Smooth muscle cell (in vitro differentiated cells): ENCODE results near the gene FHL1. TPM values are rescaled to one million over a fixed set of nuclear protein-coding genes. Genes with fewer than 3 reads are reported as not detected.

Source experiments
- DNase-seq: peaks from one replicate; lab custom pipeline; 2025; ENCODE audit not compliant: unreplicated experiment; lab: John Stamatoyannopoulos, UW
- H2AFZ ChIP-seq: fragments of 200-600 bp; sonication (generic); 2 replicates; pipeline ENCODE4 v1.6.0; 2016; ENCODE audit warnings: antibody characterized with exemption, low read depth, mild to moderate bottlenecking
- H3F3A ChIP-seq: fragments of 200-600 bp; sonication (generic); 2 replicates; pipeline ENCODE4 v1.6.0; 2017; ENCODE audit warnings: antibody characterized with exemption, low read depth
- H3K27ac ChIP-seq: fragments of 200-600 bp; sonication (generic); 2 replicates; pipeline ENCODE4 v1.5.1; 2016; ENCODE audit warnings: low read depth, mild to moderate bottlenecking
- H3K27me3 ChIP-seq: fragments of 200-600 bp; sonication (generic); 2 replicates; pipeline ENCODE4 v1.6.1; 2016; ENCODE audit warnings: low read depth, mild to moderate bottlenecking
- H3K36me3 ChIP-seq: fragments of 200-600 bp; sonication (generic); 2 replicates; pipeline ENCODE4 v1.5.1; 2016; ENCODE audit warnings: low read depth
- H3K4me1 ChIP-seq: fragments of 200-600 bp; sonication (generic); 2 replicates; pipeline ENCODE4 v1.5.1; 2016; ENCODE audit warnings: low read depth
- H3K4me2 ChIP-seq: fragments of 200-600 bp; sonication (generic); 2 replicates; pipeline ENCODE4 v1.6.0; 2016; ENCODE audit warnings: mild to moderate bottlenecking
- H3K4me3 ChIP-seq: fragments of 200-600 bp; sonication (generic); 2 replicates; pipeline ENCODE4 v1.5.1; 2016; ENCODE audit warnings: mild to moderate bottlenecking
- H3K79me2 ChIP-seq: fragments of 200-600 bp; sonication (generic); 2 replicates; pipeline ENCODE4 v1.6.0; 2016; ENCODE audit warnings: low read depth, mild to moderate bottlenecking
- H3K9ac ChIP-seq: fragments of 200-600 bp; sonication (generic); 2 replicates; pipeline ENCODE4 v1.6.0; 2016; ENCODE audit warnings: low read depth
- H3K9me3 ChIP-seq: fragments of 200-600 bp; sonication (generic); replicated peaks from 2 replicates; pipeline ENCODE4 v1.5.1; 2016; ENCODE audit warnings: low read depth
- H4K20me1 ChIP-seq: fragments of 200-600 bp; sonication (generic); 2 replicates; pipeline ENCODE4 v1.6.0; 2016; ENCODE audit warnings: low read depth
- WGBS: methylation state at CpG from one replicate; pipeline ENCODE4 v1.1.7; 2016; ENCODE audit warnings: low lambda C conversion rate; 5-methylcytosine and 5-hydroxymethylcytosine counted together
- polyA plus RNA-seq: library from polyadenylated mRNA; unstranded; fragments of >200 nt; fragmentation: Nextera tagmentation; extraction: Ambion mirVana; gene quantifications from 2 replicates; pipeline ENCODE4 v1.2.1, GENCODE V29; 2016
- total RNA-seq: library from RNA; depleted of rRNA; stranded (reverse); fragments of >200 nt; gene quantifications from 2 replicates; pipeline ENCODE4 v1.2.3, GENCODE V29; 2014
- TF ChIP-seq, protein P1 (sequence below): fragments of 200-600 bp; sonication (generic); IDR thresholded peaks from 2 replicates; pipeline ENCODE4 v1.5.1; 2017; ENCODE audit warnings: borderline replicate concordance, mild to moderate bottlenecking, antibody characterized with exemption; ENCODE audit not compliant: insufficient read depth, poor library complexity, severe bottlenecking

The FHL1 gene
- total and polyA plus RNA-seq, 2 experiments from 2014 or later = 76.0 to 103 TPM

DNA sequence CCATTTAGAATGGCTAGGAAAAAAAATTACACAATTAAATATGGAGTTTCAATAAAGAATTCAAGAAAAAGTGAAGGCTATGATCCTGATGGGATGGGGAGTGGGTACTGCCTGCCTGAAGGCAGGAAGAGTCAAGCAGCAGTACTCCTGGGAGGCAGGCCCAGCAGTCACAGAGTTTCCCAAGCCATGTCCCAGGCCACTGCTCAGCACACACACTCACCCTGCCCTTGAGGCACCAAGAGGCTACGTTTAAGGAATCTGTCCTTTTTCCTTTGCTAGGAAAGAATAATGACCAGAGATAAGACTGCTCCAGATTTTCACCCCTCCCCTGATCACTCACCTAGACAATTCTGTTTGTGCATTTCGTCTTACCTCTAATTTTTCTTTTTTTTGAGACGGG is 73.6 kb downstream of the FHL1 start:
- no peaks in the 10 kb centered on the region for H3K9me3 ChIP-seq
- TF ChIP-seq, protein P1, sequence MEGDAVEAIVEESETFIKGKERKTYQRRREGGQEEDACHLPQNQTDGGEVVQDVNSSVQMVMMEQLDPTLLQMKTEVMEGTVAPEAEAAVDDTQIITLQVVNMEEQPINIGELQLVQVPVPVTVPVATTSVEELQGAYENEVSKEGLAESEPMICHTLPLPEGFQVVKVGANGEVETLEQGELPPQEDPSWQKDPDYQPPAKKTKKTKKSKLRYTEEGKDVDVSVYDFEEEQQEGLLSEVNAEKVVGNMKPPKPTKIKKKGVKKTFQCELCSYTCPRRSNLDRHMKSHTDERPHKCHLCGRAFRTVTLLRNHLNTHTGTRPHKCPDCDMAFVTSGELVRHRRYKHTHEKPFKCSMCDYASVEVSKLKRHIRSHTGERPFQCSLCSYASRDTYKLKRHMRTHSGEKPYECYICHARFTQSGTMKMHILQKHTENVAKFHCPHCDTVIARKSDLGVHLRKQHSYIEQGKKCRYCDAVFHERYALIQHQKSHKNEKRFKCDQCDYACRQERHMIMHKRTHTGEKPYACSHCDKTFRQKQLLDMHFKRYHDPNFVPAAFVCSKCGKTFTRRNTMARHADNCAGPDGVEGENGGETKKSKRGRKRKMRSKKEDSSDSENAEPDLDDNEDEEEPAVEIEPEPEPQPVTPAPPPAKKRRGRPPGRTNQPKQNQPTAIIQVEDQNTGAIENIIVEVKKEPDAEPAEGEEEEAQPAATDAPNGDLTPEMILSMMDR = no peak
- H3K27me3 ChIP-seq = no peaks in the 10 kb centered on the region
- no peak overlapping the region for H3K4me2 ChIP-seq
- H3K4me1 ChIP-seq = no peaks in the 10 kb centered on the region
- no peak overlapping the region for H3K9ac ChIP-seq
- WGBS = 77% methylated on average over 3 of the region's 3 CpGs
- H3K36me3 ChIP-seq = no peaks in the 10 kb centered on the region
- H3F3A ChIP-seq = no peaks in the 10 kb centered on the region
- no peaks in the 10 kb centered on the region for H3K79me2 ChIP-seq
- no peak overlapping the region for H3K4me3 ChIP-seq
- H2AFZ ChIP-seq = no peak overlapping the region
- no peaks in the 10 kb centered on the region for H4K20me1 ChIP-seq
- no peak overlapping the region for H3K27ac ChIP-seq
- no peak for DNase-seq

DNA sequence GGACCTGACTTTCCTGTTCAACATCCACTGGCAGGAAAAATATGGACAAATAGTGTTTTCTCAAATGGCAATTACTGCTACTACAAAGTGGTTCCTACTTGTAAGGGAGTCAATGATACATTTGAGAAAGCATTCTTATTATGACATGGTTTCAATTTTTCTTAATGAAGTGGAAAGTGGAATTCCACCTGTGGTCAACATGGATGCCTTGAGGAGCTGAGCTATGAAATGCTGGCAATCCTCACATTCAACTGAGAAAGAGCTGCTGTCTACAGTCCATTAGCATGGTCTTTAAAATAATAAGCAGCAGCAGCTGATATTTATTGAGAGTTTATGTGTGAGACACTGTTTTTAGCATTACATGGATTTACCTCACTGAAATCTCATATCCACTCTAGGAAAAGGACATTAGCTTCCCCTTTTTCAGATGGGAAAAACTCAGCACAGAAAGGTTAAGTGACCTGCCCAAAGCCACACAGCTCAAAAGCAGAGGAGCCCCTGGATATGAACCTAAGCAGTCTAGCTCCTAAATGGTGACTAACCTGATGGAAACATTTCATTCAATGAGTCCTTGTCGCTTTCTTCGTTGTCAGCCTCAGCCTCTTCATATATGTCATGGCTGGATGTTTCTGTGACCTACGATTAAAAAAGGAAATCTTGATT is 74.6 kb downstream of the FHL1 start:
- H3K4me1 ChIP-seq = no peaks in the 10 kb centered on the region
- 79% methylated on average over 3 of the region's 3 CpGs for WGBS
- no peaks in the 10 kb centered on the region for H3K9me3 ChIP-seq
- no peaks in the 10 kb centered on the region for H3K36me3 ChIP-seq
- no peaks in the 10 kb centered on the region for H3K27me3 ChIP-seq
- H3K27ac ChIP-seq = no peak overlapping the region
- TF ChIP-seq, protein P1 = no peak
- H3F3A ChIP-seq = no peaks in the 10 kb centered on the region
- H3K4me2 ChIP-seq = no peak overlapping the region
- H3K4me3 ChIP-seq = no peak overlapping the region
- DNase-seq = no peak
- H2AFZ ChIP-seq = no peak overlapping the region
- no peaks in the 10 kb centered on the region for H4K20me1 ChIP-seq
- no peak overlapping the region for H3K9ac ChIP-seq
- no peaks in the 10 kb centered on the region for H3K79me2 ChIP-seq

DNA sequence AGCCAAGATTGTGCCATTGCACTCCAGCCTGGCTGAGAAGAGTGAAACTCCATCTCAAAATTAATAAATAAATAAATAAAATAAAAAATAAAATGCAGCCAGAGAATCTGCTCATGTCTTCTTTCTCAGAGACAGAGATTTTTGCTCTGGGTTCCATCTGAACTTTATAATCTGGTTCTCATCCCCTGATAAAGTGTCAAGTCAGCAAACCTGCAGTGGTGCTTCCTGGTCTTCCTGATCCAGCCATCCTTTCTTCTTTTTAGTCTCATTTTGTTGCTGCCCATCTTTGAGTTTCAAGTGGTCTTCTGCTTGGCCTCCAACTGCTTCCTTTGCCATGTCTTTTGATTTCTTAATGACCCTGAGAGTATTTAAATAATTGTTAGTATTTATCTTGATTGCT is 79.7 kb downstream of the FHL1 start:
- H3K9me3 ChIP-seq = no peaks in the 10 kb centered on the region
- DNase-seq = no peak

More for the DNA sequence above, 79.7 kb downstream of the FHL1 start:
- H3F3A ChIP-seq = no peaks in the 10 kb centered on the region
- no peak overlapping the region for H2AFZ ChIP-seq
- no peaks in the 10 kb centered on the region for H3K27me3 ChIP-seq
- no peaks in the 10 kb centered on the region for H3K79me2 ChIP-seq
- H3K4me2 ChIP-seq = no peak overlapping the region
- H3K4me3 ChIP-seq = no peak overlapping the region
- no peaks in the 10 kb centered on the region for H3K4me1 ChIP-seq
- no peak overlapping the region for H3K9ac ChIP-seq
- H4K20me1 ChIP-seq = no peaks in the 10 kb centered on the region
- H3K36me3 ChIP-seq = no peaks in the 10 kb centered on the region
- TF ChIP-seq, protein P1 = no peak
- H3K27ac ChIP-seq = no peak overlapping the region
